Measurements from ENCODE around the gene TRPC4AP.
"Not testable (repeated sequence)": the region's sequence is repeated elsewhere in the genome, so short reads cannot be mapped to it uniquely, and the experiment has no call there.

Gene TRPC4AP

GRCh38 chr20:35055445-35056276 is 36.9 kb downstream of the TRPC4AP start:
- no peak for DNase-seq

- DNase-seq, result no peak
Observed at GRCh38 chr20:35054814-35055213, 37.8 kb downstream of the TRPC4AP start.

GRCh38 chr20:35052616-35053015 is 40.0 kb downstream of the TRPC4AP start:
- DNase-seq, result not testable (repeated sequence)

- no peak for DNase-seq
Observed at GRCh38 chr20:35049776-35050352, 42.7 kb downstream of the TRPC4AP start.

GRCh38 chr20:35048739-35049138 is 43.9 kb downstream of the TRPC4AP start:
- DNase-seq, result no peak

GRCh38 chr20:35042268-35042667 is 50.3 kb downstream of the TRPC4AP start:
- no peak for DNase-seq

GRCh38 chr20:35040646-35041045 is 52.0 kb downstream of the TRPC4AP start:
- DNase-seq, result no peak

GRCh38 chr20:35039846-35040489 is 52.6 kb downstream of the TRPC4AP start:
- no peak for DNase-seq

- no peak for DNase-seq
Observed at GRCh38 chr20:35039146-35039545, 53.5 kb downstream of the TRPC4AP start.

- DNase-seq, result no peak
Observed at GRCh38 chr20:35034145-35034544, 58.5 kb downstream of the TRPC4AP start.

GRCh38 chr20:35030136-35030535 is 62.5 kb downstream of the TRPC4AP start:
- no peak for DNase-seq

- no peak for DNase-seq
Observed at GRCh38 chr20:35027301-35027700, 65.3 kb downstream of the TRPC4AP start.

GRCh38 chr20:35025116-35025515 is 67.5 kb downstream of the TRPC4AP start:
- DNase-seq, result no peak

- DNase-seq, result no peak
Observed at GRCh38 chr20:35023624-35024023, 69.0 kb downstream of the TRPC4AP start.

GRCh38 chr20:35021831-35022230 is 70.8 kb downstream of the TRPC4AP start:
- DNase-seq, result no peak

- no peak for DNase-seq
Observed at GRCh38 chr20:35021063-35021462, 71.5 kb downstream of the TRPC4AP start.

- no peak for DNase-seq
Observed at GRCh38 chr20:35020108-35020928, 72.3 kb downstream of the TRPC4AP start.

- DNase-seq, result no peak
Observed at GRCh38 chr20:35018590-35019371, 73.8 kb downstream of the TRPC4AP start.

GRCh38 chr20:35017099-35017835 is 75.3 kb downstream of the TRPC4AP start:
- no peak for DNase-seq

GRCh38 chr20:35015863-35016193 is 76.8 kb downstream of the TRPC4AP start:
- DNase-seq, result no peak

- no peak for DNase-seq
Observed at GRCh38 chr20:35014537-35014936, 78.1 kb downstream of the TRPC4AP start.

Data from NCI-H187 (cell line).